ENCODE measurements around the gene ATP8A2. TPM values are rescaled to one million over a fixed set of nuclear protein-coding genes. Genes with fewer than 3 reads are reported as not detected.

ATP8A2 gene
- total RNA-seq, 2 experiments from 2014 or later, result not detected

GRCh38 chr13:25619897-25620296 is 248.1 kb downstream of the ATP8A2 start:
- no TSS peak for BruUV-seq (replicated peaks)
- H3K79me2 ChIP-seq (ENCODE audit: insufficient read depth, low read depth, low read length), result no peaks in the 10 kb centered on the region
- ChIA-PET POLR2A (interaction anchor here (0.8 kb wide), 1 partner anchor 401 kb away, joined by 3 read pairs; no protein-coding TSS in a partner anchor), CTCF (ENCODE audit: unreplicated experiment) (no interaction called here)
- no peak overlapping the region for H3K27ac ChIP-seq (ENCODE audit: low read depth, low read length, poor library complexity, severe bottlenecking)
- H3K4me2 ChIP-seq (ENCODE audit: low read length), result no peak overlapping the region
- no peaks in the 10 kb centered on the region for H3K4me1 ChIP-seq (ENCODE audit: insufficient read depth, low read length, poor library complexity, severe bottlenecking)
- H4K20me1 ChIP-seq (ENCODE audit: insufficient read depth, low read length), result no peaks in the 10 kb centered on the region; the same call in 1 of the 2 replicates
- TF ChIP-seq EZH2phosphoT487 (IDR thresholded peaks at IDR 0.05; ENCODE audit: borderline replicate concordance, low read depth, low read length) (no peak), CTCF (conservative IDR thresholded peaks at IDR 0.05; ENCODE audit: low read length) (no peak)
- no peaks in the 10 kb centered on the region for H3K9me3 ChIP-seq (ENCODE audit: low read length)
- H2AFZ ChIP-seq (ENCODE audit: low read length), result no peak overlapping the region
- H3K36me3 ChIP-seq (ENCODE audit: insufficient read depth, low read length), result no peaks in the 10 kb centered on the region
- intact Hi-C loops (cut with micrococcal nuclease; ENCODE audit: unreplicated experiment), result no loop called here
- no peak overlapping the region for H3K4me3 ChIP-seq (ENCODE audit: low read depth, low read length, poor library complexity, severe bottlenecking)
- no peak for DNase-seq (ENCODE audit: low spot score)
- H3K9me2 ChIP-seq (ENCODE audit: insufficient read depth, low read length), result no peaks in the 10 kb centered on the region

GRCh38 chr13:25625414-25625813 is 253.6 kb downstream of the ATP8A2 start:
- Histone ChIP-seq H3K4me2 (ENCODE audit: low read length) (no peak overlapping the region), H3K9me3 (ENCODE audit: low read length) (no peaks in the 10 kb centered on the region), H3K79me2 (ENCODE audit: insufficient read depth, low read depth, low read length) (no peaks in the 10 kb centered on the region), H3K27ac (ENCODE audit: low read depth, low read length, poor library complexity, severe bottlenecking) (no peak overlapping the region), H3K9me2 (ENCODE audit: insufficient read depth, low read length) (no peaks in the 10 kb centered on the region), H2AFZ (ENCODE audit: low read length) (no peak overlapping the region), H3K36me3 (ENCODE audit: insufficient read depth, low read length) (no peaks in the 10 kb centered on the region), H3K4me1 (ENCODE audit: insufficient read depth, low read length, poor library complexity, severe bottlenecking) (no peaks in the 10 kb centered on the region), H4K20me1 (ENCODE audit: insufficient read depth, low read length) (no peaks in the 10 kb centered on the region), H3K4me3 (ENCODE audit: low read depth, low read length, poor library complexity, severe bottlenecking) (no peak overlapping the region)
- TF ChIP-seq CTCF (conservative IDR thresholded peaks at IDR 0.05; ENCODE audit: low read length) (no peak), EZH2phosphoT487 (IDR thresholded peaks at IDR 0.05; ENCODE audit: borderline replicate concordance, low read depth, low read length) (no peak)
- ChIA-PET CTCF (ENCODE audit: unreplicated experiment) (no interaction called here), POLR2A (interaction anchor here (0.5 kb wide), 1 partner anchor 34 kb away, joined by 3 read pairs; no protein-coding TSS in a partner anchor)
- no peak for DNase-seq (ENCODE audit: low spot score)
- intact Hi-C loops (cut with micrococcal nuclease; ENCODE audit: unreplicated experiment), result no loop called here
- BruUV-seq (replicated peaks), result no TSS peak

- POLR2A ChIA-PET, result interaction anchor here (0.5 kb wide), 1 partner anchor 17 kb away, joined by 3 read pairs; no protein-coding TSS in a partner anchor
- intact Hi-C loops (cut with micrococcal nuclease; ENCODE audit: unreplicated experiment), result no loop called here
- DNase-seq (ENCODE audit: low spot score), result no peak
- Histone ChIP-seq H3K9me2 (ENCODE audit: insufficient read depth, low read length) (no peaks in the 10 kb centered on the region), H3K27ac (ENCODE audit: low read depth, low read length, poor library complexity, severe bottlenecking) (no peak overlapping the region), H4K20me1 (ENCODE audit: insufficient read depth, low read length) (no peaks in the 10 kb centered on the region), H3K4me3 (ENCODE audit: low read depth, low read length, poor library complexity, severe bottlenecking) (no peak overlapping the region), H3K4me2 (ENCODE audit: low read length) (no peak overlapping the region), H3K4me1 (ENCODE audit: insufficient read depth, low read length, poor library complexity, severe bottlenecking) (no peaks in the 10 kb centered on the region), H3K36me3 (ENCODE audit: insufficient read depth, low read length) (no peaks in the 10 kb centered on the region), H3K9me3 (ENCODE audit: low read length) (no peaks in the 10 kb centered on the region), H2AFZ (ENCODE audit: low read length) (no peak overlapping the region), H3K79me2 (ENCODE audit: insufficient read depth, low read depth, low read length) (no peaks in the 10 kb centered on the region)
- TF ChIP-seq CTCF (conservative IDR thresholded peaks at IDR 0.05; ENCODE audit: low read length), result no peak
- TF ChIP-seq EZH2phosphoT487 (IDR thresholded peaks at IDR 0.05; ENCODE audit: borderline replicate concordance, low read depth, low read length), result no peak
- BruUV-seq (replicated peaks), result no TSS peak
- CTCF ChIA-PET (ENCODE audit: unreplicated experiment), result no interaction called here
Measured at GRCh38 chr13:25630329-25630900, 258.6 kb downstream of the ATP8A2 start.

Measured in OCI-LY7 (cell line).